ENCODE results near the gene PPP1R3C.

PPP1R3C gene

GRCh38 chr10:91652364-91652763 lies 19.5 kb upstream of the PPP1R3C start:
- no peak for DNase-seq (ENCODE audit: low spot score)
- in situ Hi-C loops (cut with MboI; ENCODE audit: low pct_unique_long_range_greater_than_20kb, low sequenced_read_pairs, unreplicated experiment): no loop called here
- no peak for TF ChIP-seq CTCF (IDR thresholded peaks at IDR 0.05; ENCODE audit: extremely low read depth, insufficient read depth, missing control alignments)

- in situ Hi-C loops (cut with MboI; ENCODE audit: low pct_unique_long_range_greater_than_20kb, low sequenced_read_pairs, unreplicated experiment): no loop called here
- TF ChIP-seq CTCF (IDR thresholded peaks at IDR 0.05; ENCODE audit: extremely low read depth, insufficient read depth, missing control alignments): no peak
- DNase-seq (ENCODE audit: low spot score): no peak
Observed at GRCh38 chr10:91643700-91644099, 10.8 kb upstream of the PPP1R3C start.

GRCh38 chr10:91642831-91643692 lies 10.2 kb upstream of the PPP1R3C start:
- no peak for TF ChIP-seq CTCF (IDR thresholded peaks at IDR 0.05; ENCODE audit: extremely low read depth, insufficient read depth, missing control alignments)
- no peak for DNase-seq (ENCODE audit: low spot score)
- in situ Hi-C loops (cut with MboI; ENCODE audit: low pct_unique_long_range_greater_than_20kb, low sequenced_read_pairs, unreplicated experiment): no loop called here

- no peak for DNase-seq (ENCODE audit: low spot score)
- no peak for TF ChIP-seq CTCF (IDR thresholded peaks at IDR 0.05; ENCODE audit: extremely low read depth, insufficient read depth, missing control alignments)
- in situ Hi-C loops (cut with MboI; ENCODE audit: low pct_unique_long_range_greater_than_20kb, low sequenced_read_pairs, unreplicated experiment): no loop called here
Observed at GRCh38 chr10:91636892-91637291, 4.0 kb upstream of the PPP1R3C start.

GRCh38 chr10:91635401-91636400 lies 2.8 kb upstream of the PPP1R3C start:
- peak; percentile 69 for DNase-seq (ENCODE audit: low spot score)
- in situ Hi-C loops (cut with MboI; ENCODE audit: low pct_unique_long_range_greater_than_20kb, low sequenced_read_pairs, unreplicated experiment): no loop called here
- peak; percentile 69 for TF ChIP-seq CTCF (IDR thresholded peaks at IDR 0.05; ENCODE audit: extremely low read depth, insufficient read depth, missing control alignments)

GRCh38 chr10:91634898-91635297 lies 2.0 kb upstream of the PPP1R3C start:
- DNase-seq (ENCODE audit: low spot score): no peak
- in situ Hi-C loops (cut with MboI; ENCODE audit: low pct_unique_long_range_greater_than_20kb, low sequenced_read_pairs, unreplicated experiment): no loop called here
- TF ChIP-seq CTCF (IDR thresholded peaks at IDR 0.05; ENCODE audit: extremely low read depth, insufficient read depth, missing control alignments): no peak

Data from GM13977 (cell line).